CD4-positive, alpha-beta T cell treated with Interleukin-15 for 1 hour (primary cell): ENCODE measurements around the gene MOCS2.
"Not testable (repeated sequence)": the region's sequence is repeated elsewhere in the genome, so short reads cannot be mapped to it uniquely, and the experiment has no call there.

ENCODE experiments used
- DNase-seq: peaks from one replicate; pipeline ENCODE4 v3.0.0-alpha.2; 2020

The MOCS2 gene, protein sequence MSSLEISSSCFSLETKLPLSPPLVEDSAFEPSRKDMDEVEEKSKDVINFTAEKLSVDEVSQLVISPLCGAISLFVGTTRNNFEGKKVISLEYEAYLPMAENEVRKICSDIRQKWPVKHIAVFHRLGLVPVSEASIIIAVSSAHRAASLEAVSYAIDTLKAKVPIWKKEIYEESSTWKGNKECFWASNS

GRCh38 chr5:53109443-53110127 lies at the start of gene MOCS2:
MOCS2 (minus strand) TSS chr5:53109757; CDS start chr5:53107174, 2,583 bp downstream.
- peak; percentile 91 for DNase-seq

GRCh38 chr5:53151713-53152458 lies 42.3 kb upstream of the MOCS2 start:
- no peak for DNase-seq

DNA sequence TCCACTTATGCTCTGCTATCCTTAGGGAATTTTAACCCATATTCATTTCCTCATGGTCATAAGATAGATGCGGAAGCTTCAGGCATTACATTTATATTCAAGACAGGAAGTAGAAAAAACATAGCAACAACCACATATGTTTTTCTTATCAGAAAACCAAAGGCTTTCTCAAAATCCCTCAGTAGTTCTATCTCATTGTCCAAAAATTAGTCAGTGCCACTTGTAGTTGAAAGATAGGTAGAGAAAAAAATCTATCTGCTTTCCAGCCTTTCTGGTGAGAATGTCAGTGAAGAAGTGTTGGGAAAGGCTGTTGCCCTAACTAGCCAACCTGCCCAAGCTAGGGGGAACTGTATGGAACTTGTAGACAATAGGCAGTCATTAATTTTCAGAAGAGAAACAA lies 23.5 kb upstream of the MOCS2 start:
- no peak for DNase-seq

- no peak for DNase-seq
These were observed 20.7 kb upstream of the MOCS2 start for GRCh38 chr5:53130266-53130665.

DNA sequence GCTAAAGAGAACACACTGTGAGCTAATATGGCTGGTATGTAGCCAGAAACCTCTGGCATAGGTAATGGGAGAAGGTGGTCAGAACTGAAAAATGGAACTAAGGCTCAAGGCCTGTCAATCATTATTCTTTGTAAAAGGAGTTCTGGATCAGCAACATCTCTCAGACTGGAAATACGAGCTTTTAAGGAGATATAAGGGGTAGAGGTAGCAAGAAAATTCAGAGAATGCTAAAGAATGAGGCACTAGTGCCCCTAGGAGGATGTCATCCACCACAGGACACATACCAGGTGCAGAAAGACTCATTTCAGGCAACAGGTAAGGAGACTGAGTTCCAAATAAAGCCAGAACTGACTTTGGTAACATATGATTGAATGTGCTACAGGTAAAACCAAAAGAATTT lies 18.9 kb upstream of the MOCS2 start:
- no peak for DNase-seq

- DNase-seq, result no peak
These were observed 17.6 kb upstream of the MOCS2 start for GRCh38 chr5:53127107-53127506.

GRCh38 chr5:53126521-53126920 lies 17.0 kb upstream of the MOCS2 start:
- no peak for DNase-seq

GRCh38 chr5:53123702-53124101 lies 14.1 kb upstream of the MOCS2 start:
- DNase-seq, result no peak

- DNase-seq, result no peak
These were observed 10.6 kb upstream of the MOCS2 start for GRCh38 chr5:53120165-53120564.

- no peak for DNase-seq
These were observed 9.3 kb upstream of the MOCS2 start for GRCh38 chr5:53118879-53119278.

GRCh38 chr5:53116597-53116996 lies 7.0 kb upstream of the MOCS2 start:
- DNase-seq, result no peak

DNA sequence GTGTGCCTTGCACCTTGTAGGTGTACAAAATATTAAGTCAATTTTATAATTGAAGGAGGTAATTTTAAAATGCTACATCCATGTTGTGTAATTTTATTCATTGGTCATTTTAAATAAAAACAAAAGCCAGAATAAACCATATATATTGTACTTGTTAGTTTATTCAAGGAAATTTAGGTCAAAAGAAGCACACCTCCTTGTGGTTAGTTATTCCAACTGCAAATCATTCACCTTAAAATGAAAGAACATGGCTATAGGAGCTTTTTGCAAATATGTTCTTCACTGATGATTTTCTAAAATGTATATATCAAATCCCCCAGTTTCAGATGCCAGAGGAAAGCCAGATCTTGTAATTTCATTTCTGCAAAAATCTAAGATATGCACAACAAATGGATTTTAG lies 5.4 kb upstream of the MOCS2 start:
- DNase-seq, result no peak

DNA sequence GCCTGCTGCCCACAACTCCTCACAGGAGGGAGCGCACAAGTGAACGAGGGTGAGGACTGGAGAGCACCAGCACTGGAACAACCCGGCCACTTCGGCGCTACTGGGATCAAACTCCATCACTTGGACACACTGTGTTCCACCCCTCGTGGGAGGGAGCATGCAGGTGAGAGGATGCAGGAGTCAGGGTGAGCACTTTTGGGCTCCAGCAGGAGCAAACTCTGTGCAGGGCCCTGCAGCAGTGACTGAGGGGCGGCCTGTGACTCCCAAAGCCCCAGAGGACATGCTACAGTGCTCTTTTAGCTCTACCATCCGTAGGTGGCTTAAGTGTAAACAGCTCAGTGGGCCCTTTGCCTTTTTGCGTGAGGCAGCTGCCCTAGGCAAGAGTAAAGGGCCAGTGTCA lies 4.4 kb upstream of the MOCS2 start:
- no peak for DNase-seq

GRCh38 chr5:53112909-53113308 lies 3.4 kb upstream of the MOCS2 start:
- no peak for DNase-seq

DNA sequence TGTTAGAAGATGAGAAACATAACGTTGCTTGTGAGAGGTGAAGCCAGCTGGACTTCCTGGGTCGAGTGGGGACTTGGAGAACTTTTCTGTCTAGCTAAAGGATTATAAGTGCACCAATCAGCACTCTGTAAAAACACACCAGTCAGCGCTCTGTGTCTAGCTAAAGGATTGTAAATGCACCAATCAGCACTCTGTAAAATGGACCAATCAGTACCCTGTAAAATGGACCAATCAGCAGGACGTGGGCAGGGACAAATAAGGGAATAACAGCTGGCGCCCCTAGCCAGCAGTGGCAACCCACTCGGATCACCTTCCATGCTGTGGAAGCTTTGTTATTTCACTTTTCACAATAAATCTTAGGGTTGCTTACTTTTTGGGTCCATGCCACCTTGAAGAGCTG lies 2.8 kb upstream of the MOCS2 start:
- not testable (repeated sequence) for DNase-seq

- DNase-seq, result no peak
These were observed 1.6 kb upstream of the MOCS2 start for GRCh38 chr5:53111139-53111538.

- no peak for DNase-seq
These were observed 599 bp upstream of the MOCS2 start for GRCh38 chr5:53110156-53110555.

DNA sequence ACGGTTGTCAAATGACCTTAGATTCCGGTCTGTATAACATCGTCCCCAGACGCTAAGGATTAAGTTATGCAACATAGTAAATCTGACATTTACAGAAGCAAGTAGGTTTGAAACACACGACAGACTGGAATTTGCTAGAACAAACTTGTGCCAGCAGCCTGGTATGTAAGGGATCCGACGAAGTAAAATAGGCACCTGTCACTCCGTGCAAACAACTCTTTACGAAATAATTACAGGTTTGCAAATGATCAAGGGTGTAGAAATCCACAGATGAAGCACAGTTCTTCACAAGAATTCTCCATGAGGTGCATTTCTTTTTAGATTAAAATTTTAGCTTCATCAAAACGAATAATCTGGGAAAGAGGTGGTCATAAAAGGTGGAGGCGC lies 508 bp downstream of the MOCS2 start:
- DNase-seq, result no peak

- DNase-seq, result no peak
These were observed 3.8 kb downstream of the MOCS2 start for GRCh38 chr5:53105611-53106300.

DNA sequence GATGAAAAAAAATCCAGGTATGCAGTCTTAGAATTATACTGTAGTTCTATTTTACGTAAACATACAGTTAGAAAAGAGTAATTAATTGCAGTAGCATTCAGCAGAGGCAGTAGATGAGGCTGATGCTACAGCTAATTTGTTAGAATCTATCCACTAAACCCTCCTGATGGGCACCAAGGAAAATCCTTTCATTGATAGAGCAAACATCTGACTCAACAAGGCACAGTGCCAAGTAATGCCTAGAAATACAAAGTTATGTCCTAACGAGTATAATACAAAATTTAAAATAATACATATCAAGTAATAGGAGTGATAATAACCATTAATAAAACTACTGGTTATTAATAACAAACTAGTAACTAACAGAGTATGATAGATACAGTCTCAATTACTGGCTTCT lies 9.0 kb downstream of the MOCS2 start:
- DNase-seq, result no peak

- no peak for DNase-seq
These were observed 10.0 kb downstream of the MOCS2 start for GRCh38 chr5:53099546-53099945.

- DNase-seq, result peak; percentile 41
These were observed 13.5 kb downstream of the MOCS2 start for GRCh38 chr5:53095931-53096525.

GRCh38 chr5:53095217-53095616 lies 14.3 kb downstream of the MOCS2 start:
- DNase-seq, result no peak
